Nephron (organoid): ENCODE results near the gene ACAD8.

Source experiments
- H3K27ac Mint-ChIP-seq, 3 experiments: 2 replicates each; pipeline ENCODE4 v1.8.0; 2020; ENCODE audit warnings: mixed read lengths in 3 of 3, mild to moderate bottlenecking in 2 of 3, moderate library complexity in 1 of 3
- H3K27me3 Mint-ChIP-seq: 2 replicates; pipeline ENCODE4 v1.8.0; 2021; ENCODE audit warnings: low read depth, mild to moderate bottlenecking, moderate library complexity, mixed read lengths
- H3K36me3 Mint-ChIP-seq: 2 replicates; pipeline ENCODE4 v1.8.0; 2020; ENCODE audit warnings: low read depth, mixed read lengths
- H3K4me1 Mint-ChIP-seq: 2 replicates; pipeline ENCODE4 v1.8.0; 2020; ENCODE audit warnings: mixed read lengths
- H3K4me3 Mint-ChIP-seq, 3 experiments: 2 replicates each; pipeline ENCODE4 v1.8.0; 2020; ENCODE audit warnings: mild to moderate bottlenecking in 3 of 3, mixed read lengths in 3 of 3, moderate library complexity in 2 of 3
- H3K9me3 Mint-ChIP-seq: 2 replicates; pipeline ENCODE4 v1.8.0; 2020; ENCODE audit warnings: mixed read lengths
- TF ChIP-seq, protein P1 (sequence below), 3 experiments: fragments of 200-600 bp; sonication (generic); IDR thresholded peaks; one replicate each; pipeline ENCODE4 v1.5.0; 2021; ENCODE audit warnings: antibody characterized with exemption in 3 of 3; ENCODE audit not compliant: unreplicated experiment in 3 of 3

The ACAD8 gene

DNA sequence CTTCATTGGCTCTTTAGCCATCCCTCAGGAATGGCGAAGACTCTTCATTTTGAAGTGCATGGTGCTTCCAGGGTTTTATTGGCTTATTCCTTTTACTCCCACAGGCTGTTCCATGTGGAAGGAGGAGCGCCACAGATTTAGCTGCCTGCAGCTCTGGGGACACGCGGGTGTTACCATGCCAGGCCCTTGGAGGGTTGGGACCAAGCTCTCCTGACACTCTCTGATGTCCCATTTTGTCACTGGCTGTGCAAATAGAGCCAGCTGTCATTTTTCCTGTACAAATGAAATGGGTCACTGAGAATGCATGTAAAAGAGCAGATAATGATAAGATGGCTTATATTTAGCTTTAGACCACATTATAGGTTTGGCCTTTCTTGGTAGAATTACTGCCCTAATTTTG is 9.5 kb upstream of the ACAD8 start:
- no peaks in the 10 kb centered on the region for H3K27me3 Mint-ChIP-seq
- H3K4me3 Mint-ChIP-seq: no peak overlapping the region
- TF ChIP-seq, protein P1, sequence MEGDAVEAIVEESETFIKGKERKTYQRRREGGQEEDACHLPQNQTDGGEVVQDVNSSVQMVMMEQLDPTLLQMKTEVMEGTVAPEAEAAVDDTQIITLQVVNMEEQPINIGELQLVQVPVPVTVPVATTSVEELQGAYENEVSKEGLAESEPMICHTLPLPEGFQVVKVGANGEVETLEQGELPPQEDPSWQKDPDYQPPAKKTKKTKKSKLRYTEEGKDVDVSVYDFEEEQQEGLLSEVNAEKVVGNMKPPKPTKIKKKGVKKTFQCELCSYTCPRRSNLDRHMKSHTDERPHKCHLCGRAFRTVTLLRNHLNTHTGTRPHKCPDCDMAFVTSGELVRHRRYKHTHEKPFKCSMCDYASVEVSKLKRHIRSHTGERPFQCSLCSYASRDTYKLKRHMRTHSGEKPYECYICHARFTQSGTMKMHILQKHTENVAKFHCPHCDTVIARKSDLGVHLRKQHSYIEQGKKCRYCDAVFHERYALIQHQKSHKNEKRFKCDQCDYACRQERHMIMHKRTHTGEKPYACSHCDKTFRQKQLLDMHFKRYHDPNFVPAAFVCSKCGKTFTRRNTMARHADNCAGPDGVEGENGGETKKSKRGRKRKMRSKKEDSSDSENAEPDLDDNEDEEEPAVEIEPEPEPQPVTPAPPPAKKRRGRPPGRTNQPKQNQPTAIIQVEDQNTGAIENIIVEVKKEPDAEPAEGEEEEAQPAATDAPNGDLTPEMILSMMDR (IDR thresholded peaks at IDR 0.05; ENCODE audit: unreplicated experiment in 3 of 3): no peak
- peaks cover 58% of the 10 kb centered on the region for H3K36me3 Mint-ChIP-seq
- no peaks in the 10 kb centered on the region for H3K9me3 Mint-ChIP-seq
- no peaks in the 10 kb centered on the region for H3K4me1 Mint-ChIP-seq
- H3K27ac Mint-ChIP-seq: no peak overlapping the region

GRCh38 chr11:134244593-134244992 is 8.8 kb upstream of the ACAD8 start:
- H3K27ac Mint-ChIP-seq: no peak overlapping the region
- H3K4me3 Mint-ChIP-seq: no peak overlapping the region
- peaks cover 63% of the 10 kb centered on the region for H3K36me3 Mint-ChIP-seq
- no peaks in the 10 kb centered on the region for H3K27me3 Mint-ChIP-seq
- TF ChIP-seq, protein P1 (IDR thresholded peaks at IDR 0.05; ENCODE audit: unreplicated experiment in 3 of 3): peak; percentile 26 to 42 (median 28)
- H3K4me1 Mint-ChIP-seq: no peaks in the 10 kb centered on the region
- no peaks in the 10 kb centered on the region for H3K9me3 Mint-ChIP-seq

- no peaks in the 10 kb centered on the region for H3K27me3 Mint-ChIP-seq
- H3K4me3 Mint-ChIP-seq: no peak overlapping the region
- H3K27ac Mint-ChIP-seq: no peak overlapping the region
- TF ChIP-seq, protein P1 (IDR thresholded peaks at IDR 0.05; ENCODE audit: unreplicated experiment in 3 of 3): no peak
- H3K36me3 Mint-ChIP-seq: peaks cover 56% of the 10 kb centered on the region
- no peaks in the 10 kb centered on the region for H3K9me3 Mint-ChIP-seq
- H3K4me1 Mint-ChIP-seq: no peaks in the 10 kb centered on the region
These were observed 7.9 kb upstream of the ACAD8 start for GRCh38 chr11:134245434-134245833.

DNA sequence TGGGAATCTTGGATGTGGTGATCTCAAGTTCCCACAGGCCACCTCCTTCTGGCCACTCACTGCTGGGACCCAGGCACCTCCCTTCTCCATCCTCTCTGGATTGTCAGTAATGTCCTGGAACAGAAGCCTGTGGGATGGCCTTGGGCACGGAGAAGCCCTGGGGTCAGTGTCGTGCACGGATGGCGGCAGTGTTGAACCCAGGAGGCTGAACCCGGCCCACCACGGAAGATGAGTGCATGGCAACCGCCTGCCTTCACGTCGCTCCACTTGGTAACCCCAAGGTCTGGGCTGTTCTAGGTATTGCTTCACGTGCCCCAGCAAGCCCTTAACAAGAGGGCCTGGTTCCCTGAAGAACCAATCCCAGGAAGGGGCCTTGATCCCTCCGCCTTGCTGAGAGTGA is 7.3 kb upstream of the ACAD8 start:
- Mint-ChIP-seq H3K4me1 (no peaks in the 10 kb centered on the region), H3K27me3 (no peaks in the 10 kb centered on the region), H3K36me3 (peaks cover 55% of the 10 kb centered on the region), H3K27ac (no peak overlapping the region), H3K4me3 (no peak overlapping the region), H3K9me3 (no peaks in the 10 kb centered on the region)
- TF ChIP-seq, protein P1 (IDR thresholded peaks at IDR 0.05; ENCODE audit: unreplicated experiment in 3 of 3): no peak

- H3K4me3 Mint-ChIP-seq: no peak overlapping the region
- TF ChIP-seq, protein P1 (IDR thresholded peaks at IDR 0.05; ENCODE audit: unreplicated experiment in 3 of 3): no peak
- no peak overlapping the region for H3K27ac Mint-ChIP-seq
- no peaks in the 10 kb centered on the region for H3K4me1 Mint-ChIP-seq
- no peaks in the 10 kb centered on the region for H3K27me3 Mint-ChIP-seq
- no peaks in the 10 kb centered on the region for H3K9me3 Mint-ChIP-seq
- peaks cover 55% of the 10 kb centered on the region for H3K36me3 Mint-ChIP-seq
These were observed 6.7 kb upstream of the ACAD8 start for GRCh38 chr11:134246678-134247077.

- Mint-ChIP-seq H3K4me1 (peaks cover 13% of the 10 kb centered on the region), H3K36me3 (peaks cover 40% of the 10 kb centered on the region), H3K27ac (no peak overlapping the region), H3K4me3 (no peak overlapping the region), H3K27me3 (no peaks in the 10 kb centered on the region), H3K9me3 (no peaks in the 10 kb centered on the region)
- TF ChIP-seq, protein P1 (IDR thresholded peaks at IDR 0.05; ENCODE audit: unreplicated experiment in 3 of 3): no peak
These were observed 4.4 kb upstream of the ACAD8 start for GRCh38 chr11:134248910-134249480.
